ENCODE results near the gene SFT2D3.
A peak's percentile ranks its signal among the peaks of the same experiment; 100 is the strongest.

Gene SFT2D3, protein sequence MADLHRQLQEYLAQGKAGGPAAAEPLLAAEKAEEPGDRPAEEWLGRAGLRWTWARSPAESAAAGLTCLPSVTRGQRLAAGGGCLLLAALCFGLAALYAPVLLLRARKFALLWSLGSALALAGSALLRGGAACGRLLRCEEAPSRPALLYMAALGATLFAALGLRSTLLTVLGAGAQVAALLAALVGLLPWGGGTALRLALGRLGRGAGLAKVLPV

DNA sequence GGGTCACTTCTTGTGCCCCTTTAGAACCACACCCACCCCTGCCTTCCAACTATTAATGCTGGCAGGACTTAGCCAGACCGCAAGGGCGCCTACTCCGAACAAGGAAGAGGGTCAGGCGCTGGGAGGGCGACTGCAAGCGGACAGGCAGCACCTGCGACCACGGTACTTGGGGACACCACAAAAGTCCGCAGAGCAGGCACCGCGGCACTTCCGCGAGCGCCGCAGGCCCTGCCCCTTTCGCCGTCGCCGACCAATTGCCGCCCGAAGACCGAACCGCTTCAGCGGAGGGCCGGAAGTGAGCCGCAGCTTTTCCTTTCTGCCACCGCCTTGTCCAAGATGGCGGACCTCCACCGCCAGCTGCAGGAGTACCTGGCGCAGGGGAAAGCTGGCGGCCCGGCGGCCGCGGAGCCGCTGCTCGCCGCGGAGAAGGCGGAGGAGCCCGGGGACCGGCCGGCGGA is at the start of gene SFT2D3:
TSS of gene SFT2D3 (plus strand) at position 305 of the 458 bp plus-strand sequence. CDS start at position 337, 32 bp downstream.
- peak within 1 kb of the TSS; percentile 78 for H3K4me3 ChIP-seq (ENCODE audit: low read length)

DNA sequence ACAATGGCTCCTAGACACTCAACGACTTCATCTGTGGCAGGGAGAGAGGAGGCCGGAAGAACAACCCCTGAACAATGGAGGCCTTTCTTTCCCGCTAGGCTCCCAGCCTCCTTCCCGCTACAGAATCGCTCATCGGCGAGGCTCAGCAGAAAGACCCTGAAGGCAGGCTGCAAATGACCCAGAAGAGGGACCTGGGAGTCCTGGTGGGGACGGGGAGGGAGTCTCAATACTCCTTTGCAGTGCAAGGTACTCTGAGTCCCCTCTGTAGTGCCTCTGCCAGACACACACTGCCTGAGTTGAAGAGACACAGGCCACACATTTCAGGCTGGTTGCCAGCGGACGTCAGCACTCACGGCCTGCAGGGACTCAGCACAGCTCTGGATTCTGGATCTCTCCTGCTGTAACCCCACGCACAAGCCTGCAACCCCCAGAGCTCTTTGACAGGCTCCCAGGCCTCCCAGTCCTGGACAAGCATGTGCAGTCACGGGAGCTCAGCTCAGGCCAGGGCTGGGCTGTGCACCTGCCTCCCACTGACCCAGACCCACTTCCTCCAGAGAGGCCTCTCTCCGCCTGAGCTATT is 49.2 kb upstream of the SFT2D3 start:
- no peaks in the 10 kb centered on the region for H3K36me3 ChIP-seq (ENCODE audit: insufficient read depth, low read depth, low read length)
- H3K4me3 ChIP-seq (ENCODE audit: low read length) = no peak overlapping the region
- no peak overlapping the region for H3K27ac ChIP-seq (ENCODE audit: low read length)
- no peak overlapping the region for H3K9ac ChIP-seq (ENCODE audit: low read depth, low read length)
- peaks cover 5% of the 10 kb centered on the region; the same call in 1 of the 2 replicates for H3K4me1 ChIP-seq (ENCODE audit: insufficient read depth, low read length)
- no peaks in the 10 kb centered on the region for H3K27me3 ChIP-seq (ENCODE audit: insufficient read depth, low read length)
- no peaks in the 10 kb centered on the region for H3K9me3 ChIP-seq (ENCODE audit: insufficient read depth, low read depth, low read length)

More for the DNA sequence above, at the start of gene SFT2D3:
- peak within 1 kb of the TSS; percentile 82 for H3K9ac ChIP-seq (ENCODE audit: low read depth, low read length)
- H3K4me1 ChIP-seq (ENCODE audit: insufficient read depth, low read length) = peaks cover 22% of the 10 kb centered on the region
- peak within 1 kb of the TSS; percentile 41 for H3K27ac ChIP-seq (ENCODE audit: low read length)
- no peaks in the 10 kb centered on the region for H3K27me3 ChIP-seq (ENCODE audit: insufficient read depth, low read length)
- H3K36me3 ChIP-seq (ENCODE audit: insufficient read depth, low read depth, low read length) = peaks cover 35% of the 10 kb centered on the region
- no peaks in the 10 kb centered on the region for H3K9me3 ChIP-seq (ENCODE audit: insufficient read depth, low read depth, low read length)

DNA sequence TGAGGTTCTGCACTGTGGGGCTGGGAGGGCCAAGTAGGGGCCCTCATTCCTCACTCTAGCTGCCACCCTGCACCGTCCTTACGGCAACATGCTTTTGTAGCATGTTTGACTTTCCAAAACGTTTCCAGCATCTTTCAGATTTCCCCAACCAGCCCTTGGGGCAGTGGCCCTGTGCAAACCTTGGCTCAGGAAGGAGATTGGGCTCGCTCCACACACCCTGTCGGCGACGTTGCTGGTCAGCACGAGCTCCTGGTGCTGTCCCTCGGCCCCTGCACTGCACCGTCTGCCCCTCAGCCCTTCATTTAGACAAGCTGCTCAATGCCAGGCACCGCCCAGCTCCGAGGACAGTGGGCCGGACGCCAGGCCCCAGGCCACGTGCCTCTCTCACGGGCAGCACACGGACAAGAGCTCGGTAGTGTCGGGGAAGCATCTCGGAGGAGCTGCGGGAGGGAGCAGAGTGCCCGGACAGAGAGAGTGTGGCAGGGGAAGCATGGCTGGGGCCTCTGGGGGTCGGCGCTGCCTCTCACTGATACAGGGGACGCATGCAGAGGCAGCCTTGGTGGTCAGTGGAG is 48.4 kb upstream of the SFT2D3 start:
- peaks cover 5% of the 10 kb centered on the region; the same call in 1 of the 2 replicates for H3K4me1 ChIP-seq (ENCODE audit: insufficient read depth, low read length)

DNA sequence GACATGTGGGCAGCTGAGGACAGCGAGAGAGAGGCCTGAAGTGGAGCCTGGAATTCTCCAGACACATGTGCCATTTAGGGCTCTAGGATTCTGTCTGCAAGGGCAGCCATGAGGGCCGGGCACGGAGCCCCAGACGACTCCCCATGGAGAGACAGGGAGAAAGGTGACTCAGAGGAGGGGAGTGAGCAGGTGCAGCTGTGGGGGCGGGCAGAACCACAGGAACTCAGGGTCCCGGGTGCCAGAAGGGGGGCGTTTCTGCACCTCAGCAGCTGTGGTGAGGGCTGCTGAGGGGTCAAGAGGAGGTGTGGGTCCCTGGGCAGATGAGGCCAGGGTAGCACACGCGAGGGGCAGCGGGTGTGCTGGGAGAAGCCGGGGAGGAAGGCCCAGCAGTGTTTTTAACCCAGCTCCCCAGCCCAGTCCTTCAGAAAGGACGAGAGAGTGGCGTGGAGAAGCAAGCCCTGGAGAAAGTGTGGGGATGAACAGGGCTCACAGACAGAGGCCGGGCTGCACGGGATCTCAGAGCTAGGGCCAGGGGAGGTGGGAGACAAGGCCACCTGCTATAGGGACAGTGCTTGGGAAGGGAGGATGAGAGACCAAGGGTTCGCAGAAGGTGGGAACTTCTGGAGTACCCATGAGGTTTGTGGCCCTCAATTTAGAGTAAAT is 47.7 kb upstream of the SFT2D3 start:
- H3K9me3 ChIP-seq (ENCODE audit: insufficient read depth, low read depth, low read length) = no peaks in the 10 kb centered on the region
- H3K36me3 ChIP-seq (ENCODE audit: insufficient read depth, low read depth, low read length) = no peaks in the 10 kb centered on the region
- no peaks in the 10 kb centered on the region for H3K27me3 ChIP-seq (ENCODE audit: insufficient read depth, low read length)
- peaks cover 5% of the 10 kb centered on the region; the same call in 1 of the 2 replicates for H3K4me1 ChIP-seq (ENCODE audit: insufficient read depth, low read length)
- no peak overlapping the region for H3K27ac ChIP-seq (ENCODE audit: low read length)
- no peak overlapping the region for H3K4me3 ChIP-seq (ENCODE audit: low read length)
- no peak overlapping the region for H3K9ac ChIP-seq (ENCODE audit: low read depth, low read length)

More for the DNA sequence above, 48.4 kb upstream of the SFT2D3 start:
- H3K36me3 ChIP-seq (ENCODE audit: insufficient read depth, low read depth, low read length) = no peaks in the 10 kb centered on the region
- no peak overlapping the region for H3K4me3 ChIP-seq (ENCODE audit: low read length)
- H3K27ac ChIP-seq (ENCODE audit: low read length) = no peak overlapping the region
- no peak overlapping the region for H3K9ac ChIP-seq (ENCODE audit: low read depth, low read length)
- no peaks in the 10 kb centered on the region for H3K27me3 ChIP-seq (ENCODE audit: insufficient read depth, low read length)
- no peaks in the 10 kb centered on the region for H3K9me3 ChIP-seq (ENCODE audit: insufficient read depth, low read depth, low read length)

DNA sequence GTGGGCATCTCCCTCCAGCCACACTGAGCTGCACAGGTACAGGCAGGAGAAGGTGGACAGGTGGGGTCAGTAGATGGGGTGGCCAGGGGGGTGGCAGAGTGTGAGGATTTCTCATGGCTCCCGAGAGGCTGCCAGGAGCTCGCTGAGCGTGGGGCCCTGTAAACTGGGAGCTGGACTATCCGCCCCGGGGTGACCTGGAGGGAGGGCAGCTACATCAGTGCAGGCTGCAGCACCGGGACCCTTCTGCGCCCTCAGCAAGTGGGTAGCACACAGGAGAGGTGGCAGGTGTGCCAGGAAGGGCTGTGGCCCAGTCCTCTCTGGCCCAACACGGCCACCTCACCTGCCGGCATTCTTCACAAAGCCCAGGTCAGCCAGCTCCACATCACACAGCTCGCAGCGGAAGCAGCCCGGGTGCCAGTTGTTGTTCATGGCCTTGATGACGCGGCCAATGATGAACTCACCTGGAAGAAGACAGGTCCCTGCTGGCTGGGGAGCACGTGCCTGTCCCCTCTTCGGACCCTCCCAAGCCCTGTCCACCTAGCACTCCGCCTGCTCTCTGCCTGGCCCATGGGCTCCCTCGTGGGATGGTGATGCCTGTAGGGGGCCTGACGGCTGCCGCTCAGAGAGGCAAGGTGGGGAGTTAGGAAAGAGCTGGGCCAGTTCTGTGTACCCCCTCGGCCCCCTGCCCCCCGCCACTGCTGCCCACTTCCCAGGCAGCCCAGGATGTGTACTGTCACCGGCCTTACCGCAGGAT is 47.0 kb upstream of the SFT2D3 start:
- no peaks in the 10 kb centered on the region for H3K36me3 ChIP-seq (ENCODE audit: insufficient read depth, low read depth, low read length)
- H3K27ac ChIP-seq (ENCODE audit: low read length) = no peak overlapping the region
- no peaks in the 10 kb centered on the region for H3K27me3 ChIP-seq (ENCODE audit: insufficient read depth, low read length)
- no peaks in the 10 kb centered on the region for H3K9me3 ChIP-seq (ENCODE audit: insufficient read depth, low read depth, low read length)
- H3K9ac ChIP-seq (ENCODE audit: low read depth, low read length) = no peak overlapping the region
- no peak overlapping the region for H3K4me3 ChIP-seq (ENCODE audit: low read length)
- peaks cover 5% of the 10 kb centered on the region; the same call in 1 of the 2 replicates for H3K4me1 ChIP-seq (ENCODE audit: insufficient read depth, low read length)

DNA sequence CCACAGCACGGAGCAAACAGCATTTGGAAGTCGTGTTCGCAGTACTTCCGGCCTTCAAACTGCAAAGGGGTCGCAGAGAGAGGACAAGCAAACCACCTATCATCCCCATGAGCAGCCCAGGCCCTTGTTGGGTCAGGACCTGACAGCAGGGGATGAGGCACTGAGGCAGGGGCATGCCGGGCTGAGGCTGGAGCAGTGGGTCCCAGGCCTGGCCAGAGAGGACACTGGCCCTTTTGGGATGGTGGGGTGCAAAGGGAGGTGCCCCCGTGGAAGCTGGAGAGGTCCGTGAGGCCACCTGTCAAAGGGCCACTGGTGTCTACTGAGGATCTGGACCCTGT is 46.5 kb upstream of the SFT2D3 start:
- Histone ChIP-seq H3K9me3 (ENCODE audit: insufficient read depth, low read depth, low read length) (no peaks in the 10 kb centered on the region), H3K36me3 (ENCODE audit: insufficient read depth, low read depth, low read length) (no peaks in the 10 kb centered on the region), H3K9ac (ENCODE audit: low read depth, low read length) (no peak overlapping the region), H3K4me1 (ENCODE audit: insufficient read depth, low read length) (peaks cover 5% of the 10 kb centered on the region; the same call in 1 of the 2 replicates), H3K27ac (ENCODE audit: low read length) (no peak overlapping the region), H3K27me3 (ENCODE audit: insufficient read depth, low read length) (no peaks in the 10 kb centered on the region), H3K4me3 (ENCODE audit: low read length) (no peak overlapping the region)

DNA sequence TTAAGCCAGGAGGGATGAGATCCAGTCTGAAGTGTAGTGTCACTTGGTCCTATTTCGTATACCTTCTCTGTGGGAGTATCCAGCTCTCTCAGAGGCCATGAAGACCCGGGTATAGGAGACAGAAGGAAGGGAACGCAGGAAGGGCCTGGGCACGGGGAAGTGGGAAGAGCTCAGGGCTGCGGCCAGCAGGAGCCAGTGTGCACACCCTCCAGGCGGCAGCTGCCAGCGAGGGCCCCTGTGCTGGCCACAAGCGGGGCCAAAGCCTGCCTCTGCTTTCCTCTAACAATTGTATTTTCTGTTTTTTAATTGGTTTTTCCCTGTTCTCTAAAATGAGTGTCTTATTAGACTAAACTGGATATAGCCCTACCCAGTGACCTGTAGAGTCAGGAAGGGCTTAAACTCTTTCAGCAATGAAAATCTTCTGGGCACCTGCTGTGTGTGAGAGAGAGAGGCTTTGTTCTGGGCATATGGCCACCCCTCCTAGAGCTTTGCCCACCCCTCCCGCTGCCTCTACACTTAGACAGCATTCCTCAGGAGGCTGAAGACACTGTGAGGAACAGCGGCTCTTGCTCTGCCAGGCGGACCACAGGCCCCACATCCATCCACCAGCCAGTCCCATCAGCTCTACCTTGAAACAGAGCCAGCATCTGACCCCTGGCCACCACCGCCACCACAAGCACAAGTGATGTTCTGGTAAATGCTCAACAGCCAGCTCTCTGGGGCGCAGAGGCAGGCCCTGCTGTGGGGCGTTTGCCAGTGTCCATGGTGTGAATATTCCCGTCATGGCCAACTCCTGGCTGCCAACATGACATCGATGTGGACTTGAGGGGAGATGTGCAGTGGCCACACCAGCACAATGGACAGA is 45.9 kb upstream of the SFT2D3 start:
- Histone ChIP-seq H3K27ac (ENCODE audit: low read length) (no peak overlapping the region), H3K4me3 (ENCODE audit: low read length) (no peak overlapping the region), H3K9me3 (ENCODE audit: insufficient read depth, low read depth, low read length) (no peaks in the 10 kb centered on the region), H3K9ac (ENCODE audit: low read depth, low read length) (no peak overlapping the region), H3K27me3 (ENCODE audit: insufficient read depth, low read length) (no peaks in the 10 kb centered on the region), H3K4me1 (ENCODE audit: insufficient read depth, low read length) (peaks cover 5% of the 10 kb centered on the region; the same call in 1 of the 2 replicates), H3K36me3 (ENCODE audit: insufficient read depth, low read depth, low read length) (no peaks in the 10 kb centered on the region)

DNA sequence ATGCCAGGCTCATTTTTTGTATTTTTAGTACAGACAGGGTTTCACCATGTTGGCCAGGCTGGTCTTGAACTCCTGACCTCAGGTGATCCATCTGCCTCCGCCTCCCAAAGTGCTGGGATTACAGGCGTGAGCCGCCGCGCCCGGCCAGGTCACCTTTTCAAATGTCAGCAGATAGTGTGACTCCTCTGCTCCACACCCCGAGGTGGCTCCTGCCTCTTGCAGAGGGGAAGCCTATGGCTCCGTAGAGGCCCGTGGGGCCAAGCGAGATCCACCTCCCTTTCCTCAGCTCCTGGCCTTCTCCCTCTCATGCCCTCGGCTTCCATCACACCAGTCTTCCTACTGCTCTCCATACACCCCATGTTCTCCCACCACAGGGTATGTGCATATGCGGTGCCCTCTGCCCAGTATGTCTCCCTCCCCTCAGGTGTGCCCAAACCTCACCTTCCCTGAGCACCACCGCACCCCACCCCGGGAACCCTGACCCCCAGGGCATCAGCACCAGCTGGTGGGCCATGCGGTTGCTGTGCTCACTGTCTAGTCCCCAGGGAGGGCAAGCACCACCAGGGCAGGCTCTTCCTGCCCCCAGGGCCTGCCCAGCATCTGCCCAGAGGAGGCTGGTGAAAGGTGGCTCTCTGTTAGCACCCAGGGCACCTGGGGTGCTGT is 44.6 kb upstream of the SFT2D3 start:
- Histone ChIP-seq H3K27ac (ENCODE audit: low read length) (no peak overlapping the region), H3K4me1 (ENCODE audit: insufficient read depth, low read length) (peaks cover 5% of the 10 kb centered on the region; the same call in 1 of the 2 replicates), H3K9ac (ENCODE audit: low read depth, low read length) (no peak overlapping the region), H3K27me3 (ENCODE audit: insufficient read depth, low read length) (no peaks in the 10 kb centered on the region), H3K4me3 (ENCODE audit: low read length) (no peak overlapping the region), H3K36me3 (ENCODE audit: insufficient read depth, low read depth, low read length) (no peaks in the 10 kb centered on the region), H3K9me3 (ENCODE audit: insufficient read depth, low read depth, low read length) (no peaks in the 10 kb centered on the region)

DNA sequence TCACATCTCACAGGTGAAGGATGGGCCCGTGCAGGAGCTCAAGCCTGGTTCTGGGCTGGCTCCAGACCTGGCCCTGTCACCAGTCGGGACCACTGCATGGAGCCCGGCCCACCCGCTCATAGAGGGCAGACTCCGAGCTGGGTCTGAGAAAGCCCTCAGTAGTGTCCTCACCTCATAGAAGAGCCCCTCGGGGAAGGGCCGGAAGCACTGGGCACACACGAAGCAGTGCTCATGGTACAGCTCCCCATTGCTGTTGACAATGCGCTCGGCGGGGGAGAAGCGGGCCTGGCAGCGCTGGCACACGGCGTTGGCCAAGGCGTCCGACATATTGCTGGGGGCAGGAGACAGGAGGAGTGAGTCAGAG is 44.1 kb upstream of the SFT2D3 start:
- Histone ChIP-seq H3K9me3 (ENCODE audit: insufficient read depth, low read depth, low read length) (no peaks in the 10 kb centered on the region), H3K27me3 (ENCODE audit: insufficient read depth, low read length) (no peaks in the 10 kb centered on the region), H3K27ac (ENCODE audit: low read length) (no peak overlapping the region), H3K9ac (ENCODE audit: low read depth, low read length) (no peak overlapping the region), H3K4me3 (ENCODE audit: low read length) (no peak overlapping the region), H3K4me1 (ENCODE audit: insufficient read depth, low read length) (peaks cover 5% of the 10 kb centered on the region; the same call in 1 of the 2 replicates), H3K36me3 (ENCODE audit: insufficient read depth, low read depth, low read length) (no peaks in the 10 kb centered on the region)

DNA sequence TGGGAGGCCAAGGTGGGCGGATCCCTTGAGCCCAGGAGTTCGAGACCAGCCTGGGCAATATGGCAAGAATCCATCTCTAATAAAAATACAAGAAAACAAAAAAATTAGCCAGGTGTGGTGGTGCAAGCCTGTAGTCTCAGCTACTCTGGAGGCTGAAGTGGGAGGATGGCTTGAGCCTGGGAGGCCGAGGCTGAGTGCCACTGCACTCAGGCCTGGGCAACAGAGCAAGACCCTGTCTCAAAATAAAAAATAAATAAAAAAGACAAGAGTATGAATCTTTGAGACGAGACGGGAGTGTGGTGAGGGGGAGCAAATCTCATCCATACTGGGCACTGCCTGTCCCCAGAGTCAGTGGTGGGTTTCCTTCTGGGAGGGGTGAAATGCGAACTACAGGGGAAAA is 43.2 kb upstream of the SFT2D3 start:
- H3K4me1 ChIP-seq (ENCODE audit: insufficient read depth, low read length) = peaks cover 5% of the 10 kb centered on the region
- no peak overlapping the region for H3K27ac ChIP-seq (ENCODE audit: low read length)
- no peaks in the 10 kb centered on the region for H3K9me3 ChIP-seq (ENCODE audit: insufficient read depth, low read depth, low read length)
- H3K27me3 ChIP-seq (ENCODE audit: insufficient read depth, low read length) = peaks cover 5% of the 10 kb centered on the region
- H3K36me3 ChIP-seq (ENCODE audit: insufficient read depth, low read depth, low read length) = no peaks in the 10 kb centered on the region
- no peak overlapping the region for H3K9ac ChIP-seq (ENCODE audit: low read depth, low read length)
- no peak overlapping the region for H3K4me3 ChIP-seq (ENCODE audit: low read length)

Data from iPS-20b (cell line).